KMS-11 (cell line): ENCODE results near the gene TTC21A.

Experiments used
- H2AFZ ChIP-seq: fragments of 200-600 bp; sonication (generic); 2 replicates; pipeline ENCODE4 v1.6.1; 2016; ENCODE audit warnings: antibody characterized with exemption, mixed run types, low read depth
- H3K27ac ChIP-seq: fragments of 200-600 bp; sonication (generic); 2 replicates; pipeline ENCODE4 v1.6.1; 2016; ENCODE audit warnings: mild to moderate bottlenecking, mixed run types
- H3K27me3 ChIP-seq: fragments of 200-600 bp; sonication (generic); 2 replicates; pipeline ENCODE4 v1.6.1; 2017; ENCODE audit warnings: mild to moderate bottlenecking, low read depth, mixed run types, moderate library complexity; ENCODE audit not compliant: insufficient read depth
- H3K36me3 ChIP-seq: fragments of 200-600 bp; sonication (generic); 2 replicates; pipeline ENCODE4 v1.6.1; 2017; ENCODE audit warnings: mild to moderate bottlenecking, mixed run types; ENCODE audit not compliant: insufficient read depth
- H3K4me1 ChIP-seq: fragments of 200-600 bp; sonication (generic); 2 replicates; pipeline ENCODE4 v1.6.1; 2016; ENCODE audit warnings: mild to moderate bottlenecking, low read depth, mixed run types; ENCODE audit not compliant: poor library complexity, severe bottlenecking
- H3K4me2 ChIP-seq: fragments of 200-600 bp; sonication (generic); 2 replicates; pipeline ENCODE4 v1.7.0; 2016; ENCODE audit warnings: mild to moderate bottlenecking, mixed run types
- H3K4me3 ChIP-seq: fragments of 200-600 bp; sonication (generic); IDR thresholded peaks from 2 replicates; pipeline ENCODE4 v1.6.1; 2017; ENCODE audit warnings: low read depth, low read length, mixed read lengths; ENCODE audit not compliant: insufficient read depth
- H3K79me2 ChIP-seq: fragments of 200-600 bp; sonication (generic); 2 replicates; pipeline ENCODE4 v1.6.1; 2016; ENCODE audit warnings: low read depth, mixed run types; ENCODE audit not compliant: insufficient read depth
- H3K9ac ChIP-seq: fragments of 200-600 bp; sonication (generic); 2 replicates; pipeline ENCODE4 v1.6.1; 2016; ENCODE audit warnings: mild to moderate bottlenecking, mixed run types
- H4K20me1 ChIP-seq: fragments of 200-600 bp; sonication (generic); 2 replicates; pipeline ENCODE4 v1.6.1; 2016; ENCODE audit warnings: mild to moderate bottlenecking, mixed run types; ENCODE audit not compliant: insufficient read depth
- CTCF ChIP-seq: fragments of 200-600 bp; sonication (generic); conservative IDR thresholded peaks from 2 replicates; pipeline ENCODE4 v1.6.1; 2017; ENCODE audit warnings: low read depth, mild to moderate bottlenecking, antibody characterized with exemption, low read length, moderate library complexity, mixed read lengths

TTC21A gene

DNA sequence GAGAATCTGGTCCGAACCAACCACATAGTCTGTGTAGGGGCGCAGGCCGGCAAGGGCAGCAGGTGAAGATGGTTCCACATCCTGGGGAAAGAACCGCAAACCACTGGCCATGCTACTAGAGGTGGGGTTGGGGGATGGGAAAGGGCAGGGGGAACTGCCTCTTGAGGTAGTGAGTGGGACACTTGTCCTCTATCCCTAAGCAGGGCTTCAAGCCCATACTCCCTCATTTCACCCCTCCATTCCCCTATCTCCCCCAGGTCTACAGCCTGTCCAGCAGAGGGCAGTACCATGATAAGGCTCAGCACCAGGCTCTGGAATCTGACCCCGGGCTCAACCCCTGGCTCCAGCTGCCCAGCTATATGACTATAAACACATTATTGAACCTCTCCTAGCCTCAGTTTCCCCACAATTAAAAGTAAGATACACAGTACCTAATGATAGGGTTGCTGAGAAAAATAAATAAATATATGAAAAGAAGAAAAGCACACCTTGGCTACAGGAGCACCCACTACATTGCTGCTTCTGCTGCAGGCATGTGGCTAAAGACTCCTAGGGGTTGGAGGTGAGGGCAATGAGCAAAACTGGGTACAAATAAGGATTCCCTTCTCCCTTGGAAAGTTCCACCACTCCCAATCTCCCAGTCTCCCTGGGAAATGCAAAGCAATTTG lies 6.3 kb upstream of the TTC21A start:
- Histone ChIP-seq H3K4me2 (no peak overlapping the region), H3K79me2 (no peaks in the 10 kb centered on the region), H3K4me1 (peaks cover 18% of the 10 kb centered on the region), H3K27me3 (no peaks in the 10 kb centered on the region), H4K20me1 (no peaks in the 10 kb centered on the region), H3K36me3 (no peaks in the 10 kb centered on the region), H2AFZ (no peak overlapping the region), H3K9ac (no peak overlapping the region), H3K4me3 (no peak overlapping the region), H3K27ac (no peak overlapping the region)
- peak; percentile 49 for TF ChIP-seq CTCF

- H3K36me3 ChIP-seq, result no peaks in the 10 kb centered on the region
- H3K4me3 ChIP-seq, result no peak overlapping the region
- no peak overlapping the region for H3K9ac ChIP-seq
- no peak overlapping the region for H3K27ac ChIP-seq
- 0 out of 2 replicates have a peak, but pooled peaks have one; percentile 18 for TF ChIP-seq CTCF
- H4K20me1 ChIP-seq, result no peaks in the 10 kb centered on the region
- H3K27me3 ChIP-seq, result no peaks in the 10 kb centered on the region
- H3K79me2 ChIP-seq, result no peaks in the 10 kb centered on the region
- no peak overlapping the region for H3K4me2 ChIP-seq
- no peak overlapping the region for H2AFZ ChIP-seq
- peaks cover 21% of the 10 kb centered on the region for H3K4me1 ChIP-seq
Observed at GRCh38 chr3:39102504-39103323, 4.8 kb upstream of the TTC21A start.

- Histone ChIP-seq H3K79me2 (no peaks in the 10 kb centered on the region), H3K36me3 (no peaks in the 10 kb centered on the region), H3K27me3 (no peaks in the 10 kb centered on the region), H3K9ac (no peak overlapping the region), H2AFZ (no peak overlapping the region), H4K20me1 (no peaks in the 10 kb centered on the region), H3K27ac (no peak overlapping the region), H3K4me2 (no peak overlapping the region), H3K4me3 (no peak overlapping the region), H3K4me1 (peaks cover 24% of the 10 kb centered on the region)
- no peak for TF ChIP-seq CTCF
Observed at GRCh38 chr3:39103324-39103693, 4.2 kb upstream of the TTC21A start.

- no peaks in the 10 kb centered on the region for H3K36me3 ChIP-seq
- H3K4me2 ChIP-seq, result no peak overlapping the region
- H3K27ac ChIP-seq, result no peak overlapping the region
- H3K4me3 ChIP-seq, result no peak overlapping the region
- H3K4me1 ChIP-seq, result peaks cover 31% of the 10 kb centered on the region
- no peak overlapping the region for H2AFZ ChIP-seq
- TF ChIP-seq CTCF, result no peak
- no peak overlapping the region for H3K9ac ChIP-seq
- no peaks in the 10 kb centered on the region for H4K20me1 ChIP-seq
- H3K27me3 ChIP-seq, result no peaks in the 10 kb centered on the region
- H3K79me2 ChIP-seq, result no peaks in the 10 kb centered on the region
Observed at GRCh38 chr3:39103791-39104552, 3.5 kb upstream of the TTC21A start.
